Measurements from ENCODE around the gene AGBL5.
A peak's percentile ranks its signal among the peaks of the same experiment; 100 is the strongest.
"Not testable (repeated sequence)": the region's sequence is repeated elsewhere in the genome, so short reads cannot be mapped to it uniquely, and the experiment has no call there.

Gene AGBL5

DNA sequence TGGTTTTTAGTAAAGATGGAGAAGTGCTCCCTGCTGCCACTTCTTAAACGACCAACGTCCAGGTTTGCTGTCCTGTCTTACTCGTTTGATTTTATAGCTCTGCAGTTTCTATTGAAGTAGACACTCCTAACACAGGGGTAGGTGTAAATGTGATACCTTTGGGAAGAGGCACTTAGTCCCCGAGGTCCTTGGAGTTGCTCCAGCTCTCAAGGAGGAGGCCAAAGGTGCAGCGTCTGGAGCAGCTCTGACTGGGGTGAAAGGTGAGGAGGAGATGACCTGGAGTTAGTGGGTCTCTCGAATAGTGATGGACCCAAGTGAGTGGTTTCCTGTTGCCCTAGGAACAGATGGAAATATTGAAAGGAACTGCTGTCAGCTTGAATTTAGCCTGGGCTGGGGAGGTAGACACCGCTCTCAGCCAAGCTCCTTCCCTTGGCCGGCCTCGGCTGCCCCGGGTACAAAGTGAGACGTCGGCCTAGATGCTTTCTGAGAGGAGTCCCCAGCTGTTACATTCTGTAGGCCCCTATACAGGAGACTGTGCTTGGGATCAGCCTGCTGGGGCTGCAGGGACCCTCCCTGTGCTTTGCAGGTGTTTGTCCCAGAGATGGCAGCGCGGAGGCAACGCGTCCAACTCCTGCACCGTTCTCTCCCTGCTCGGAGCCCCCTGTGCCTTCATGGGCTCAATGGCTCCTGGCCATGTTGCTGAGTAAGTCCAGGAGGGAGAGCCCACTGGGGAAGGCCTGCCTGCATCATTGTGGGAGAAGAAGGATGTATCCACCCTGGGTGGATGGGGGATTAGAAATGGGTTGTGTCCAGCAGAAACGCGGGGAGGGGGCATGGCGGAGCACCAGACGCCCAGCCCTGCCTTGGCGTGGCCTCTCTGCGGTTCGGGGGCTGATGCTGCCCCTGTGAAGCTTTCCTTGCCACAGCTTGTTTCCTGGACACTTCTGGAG, 40.6 kb downstream of the AGBL5 start:
- DNase-seq (ENCODE audit: low spot score): no peak

GRCh38 chr2:27092696-27093429, 41.4 kb downstream of the AGBL5 start:
- no peak for DNase-seq (ENCODE audit: low spot score)

DNA sequence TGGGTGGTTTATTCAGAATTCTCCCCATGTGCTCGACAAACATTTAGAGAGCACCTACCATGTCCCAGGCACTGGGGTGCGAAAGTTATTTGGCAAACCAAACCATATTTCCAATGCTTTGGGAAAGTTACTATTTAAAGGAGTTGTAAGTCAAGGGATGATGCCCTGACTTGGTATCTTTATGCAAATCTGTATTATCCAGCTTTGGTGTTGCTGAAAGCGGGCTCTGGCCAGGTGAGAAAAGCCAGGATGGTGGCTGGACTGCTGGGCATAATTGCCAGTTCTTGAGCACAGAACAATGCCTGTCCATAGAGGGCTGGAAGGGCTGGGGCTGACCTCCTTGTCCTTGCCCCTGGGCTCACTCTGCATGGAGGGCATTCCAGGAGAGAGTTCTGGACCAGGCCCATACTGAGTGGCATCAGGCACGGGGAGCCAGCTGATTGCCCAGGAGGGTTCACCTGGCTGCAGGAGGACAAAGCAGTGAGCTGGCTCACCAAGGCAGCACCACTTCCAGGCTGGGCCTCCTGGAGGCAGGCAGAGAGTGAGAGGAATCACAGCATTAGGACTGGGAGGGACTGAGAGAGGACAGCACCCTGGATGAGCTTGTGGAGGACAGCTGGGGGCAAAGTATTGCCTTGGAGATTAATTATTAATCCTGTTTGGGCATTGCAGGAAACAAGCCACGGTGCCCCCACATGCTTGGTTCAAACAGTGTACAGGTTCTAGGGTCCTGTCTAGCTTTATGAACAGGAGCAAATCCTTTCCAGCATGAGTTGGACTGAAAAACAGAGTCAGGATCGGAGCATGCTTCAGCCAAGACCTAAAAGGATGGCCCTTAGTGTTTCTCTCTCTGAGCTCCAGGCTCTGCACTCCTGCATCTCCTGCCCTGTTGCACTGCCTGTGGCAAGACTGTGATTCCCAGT, 42.2 kb downstream of the AGBL5 start:
- DNase-seq (ENCODE audit: low spot score): no peak

GRCh38 chr2:27094353-27094984, 43.0 kb downstream of the AGBL5 start:
- DNase-seq (ENCODE audit: low spot score): no peak

DNA sequence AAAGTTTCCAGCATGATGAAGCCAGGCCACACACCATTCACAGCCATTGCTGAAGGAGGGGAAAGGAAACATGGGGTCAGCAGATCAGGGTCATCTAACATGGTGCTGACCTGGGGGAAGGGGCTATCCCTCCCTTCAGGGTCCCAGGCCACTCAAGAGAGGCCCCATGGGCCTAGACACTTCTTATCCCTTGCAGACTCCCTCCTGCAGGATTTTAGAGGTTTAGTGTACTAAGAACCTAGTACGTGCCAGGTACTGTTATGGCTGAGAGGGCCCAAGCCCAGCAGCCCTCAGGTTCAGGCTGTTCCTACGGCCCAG, 43.9 kb downstream of the AGBL5 start:
- no peak for DNase-seq (ENCODE audit: low spot score)

- peak; percentile 77 for DNase-seq (ENCODE audit: low spot score)
Observed at GRCh38 chr2:27095745-27096651, 44.5 kb downstream of the AGBL5 start.

GRCh38 chr2:27096748-27097297, 45.4 kb downstream of the AGBL5 start:
- DNase-seq (ENCODE audit: low spot score): no peak

DNA sequence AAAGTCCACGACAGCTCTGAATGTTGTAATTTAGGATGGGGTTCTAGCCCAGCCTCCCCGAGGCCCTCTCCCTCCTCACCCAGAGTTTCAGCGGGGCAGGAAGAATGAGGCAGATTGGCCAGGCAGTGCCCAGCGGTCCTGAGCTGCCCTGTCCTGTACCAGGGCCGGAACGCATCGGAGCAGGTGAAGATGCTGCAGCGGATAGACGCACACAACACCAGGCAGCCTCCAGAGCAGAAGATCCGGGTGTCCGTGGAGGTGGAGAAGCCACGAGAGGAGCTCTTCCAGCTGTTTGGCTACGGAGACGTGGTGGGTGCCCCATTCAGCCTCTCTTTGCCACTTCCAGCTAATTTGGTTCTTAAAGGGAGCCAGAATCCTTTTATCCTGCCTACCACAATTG, 45.9 kb downstream of the AGBL5 start:
- no peak for DNase-seq (ENCODE audit: low spot score)

DNA sequence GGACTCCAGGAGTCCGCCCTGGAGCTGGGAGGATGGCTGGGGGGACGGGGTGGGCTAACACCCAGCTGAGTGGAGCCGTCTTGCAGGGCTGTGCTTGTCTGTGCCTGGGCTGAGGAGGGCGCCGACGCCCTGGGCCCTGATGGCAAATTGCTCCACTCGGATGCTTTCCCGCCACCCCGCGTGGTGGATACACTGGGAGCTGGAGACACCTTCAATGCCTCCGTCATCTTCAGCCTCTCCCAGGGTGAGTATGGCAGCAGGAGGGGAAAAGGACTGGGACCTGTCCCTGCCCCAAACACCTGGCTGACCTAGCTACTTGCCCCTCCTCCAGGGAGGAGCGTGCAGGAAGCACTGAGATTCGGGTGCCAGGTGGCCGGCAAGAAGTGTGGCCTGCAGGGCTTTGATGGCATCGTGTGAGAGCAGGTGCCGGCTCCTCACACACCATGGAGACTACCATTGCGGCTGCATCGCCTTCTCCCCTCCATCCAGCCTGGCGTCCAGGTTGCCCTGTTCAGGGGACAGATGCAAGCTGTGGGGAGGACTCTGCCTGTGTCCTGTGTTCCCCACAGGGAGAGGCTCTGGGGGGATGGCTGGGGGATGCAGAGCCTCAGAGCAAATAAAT, 48.0 kb downstream of the AGBL5 start:
- DNase-seq (ENCODE audit: low spot score): no peak

GRCh38 chr2:27100036-27100435, 48.6 kb downstream of the AGBL5 start:
- DNase-seq (ENCODE audit: low spot score): no peak

- DNase-seq (ENCODE audit: low spot score): no peak
Observed at GRCh38 chr2:27102329-27102728, 50.9 kb downstream of the AGBL5 start.

GRCh38 chr2:27105981-27106380, 54.5 kb downstream of the AGBL5 start:
- DNase-seq (ENCODE audit: low spot score): no peak

GRCh38 chr2:27108221-27108620, 56.8 kb downstream of the AGBL5 start:
- no peak for DNase-seq (ENCODE audit: low spot score)

DNA sequence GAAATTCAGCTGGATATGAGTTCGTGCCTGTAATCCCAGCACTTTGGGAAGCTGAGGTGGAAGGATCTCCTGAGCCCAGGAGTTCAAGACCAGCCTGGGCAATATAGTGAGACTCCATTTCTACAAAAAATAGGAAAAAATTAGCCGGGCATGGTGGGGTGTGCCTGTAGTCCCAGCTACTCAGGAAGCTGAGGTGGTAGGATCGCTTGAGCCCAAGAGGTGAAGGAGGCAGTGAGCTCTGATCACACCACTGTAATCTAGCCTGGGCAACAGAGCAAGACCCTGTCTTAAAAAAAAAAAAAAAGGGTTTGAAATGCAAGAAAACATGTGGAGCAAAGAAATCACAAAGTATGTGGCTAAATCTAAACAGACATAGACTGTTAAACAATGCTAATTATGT, 57.6 kb downstream of the AGBL5 start:
- no peak for DNase-seq (ENCODE audit: low spot score)

GRCh38 chr2:27110603-27111352, 59.3 kb downstream of the AGBL5 start:
- not testable (repeated sequence) for DNase-seq (ENCODE audit: low spot score)

DNA sequence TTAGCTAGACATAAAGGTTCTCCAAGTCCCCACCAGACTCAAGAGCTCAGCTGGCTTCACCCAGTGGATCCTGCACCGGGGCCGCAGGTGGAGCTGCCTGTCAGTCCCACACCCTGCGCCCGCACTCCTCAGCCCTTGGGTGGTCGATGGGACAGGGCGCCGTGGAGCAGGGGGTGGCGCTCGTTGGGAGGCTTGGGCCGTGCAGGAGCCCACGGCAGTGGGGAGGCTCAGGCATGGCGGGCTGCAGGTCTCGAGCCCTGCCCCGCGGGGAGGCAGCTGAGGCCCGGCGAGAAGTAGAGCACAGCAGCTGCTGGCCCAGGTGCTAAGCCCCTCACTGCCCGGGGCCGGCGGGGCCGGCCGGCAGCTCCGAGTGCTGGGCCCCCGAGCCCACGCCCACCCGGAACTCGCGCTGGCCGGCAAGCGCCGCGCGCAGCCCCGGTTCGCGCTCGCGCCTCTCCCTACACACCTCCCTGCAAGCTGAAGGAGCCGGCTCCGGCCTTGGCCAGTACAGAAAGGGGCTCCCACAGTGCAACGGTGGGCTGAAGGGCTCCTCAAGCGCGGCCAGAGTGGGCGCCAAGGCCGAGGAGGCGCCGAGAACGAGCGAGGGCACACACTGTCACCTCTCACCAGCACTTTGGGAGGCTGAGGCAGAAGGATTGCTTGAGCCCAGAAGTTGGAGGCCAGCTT, 60.1 kb downstream of the AGBL5 start:
- not testable (repeated sequence) for DNase-seq (ENCODE audit: low spot score)

DNA sequence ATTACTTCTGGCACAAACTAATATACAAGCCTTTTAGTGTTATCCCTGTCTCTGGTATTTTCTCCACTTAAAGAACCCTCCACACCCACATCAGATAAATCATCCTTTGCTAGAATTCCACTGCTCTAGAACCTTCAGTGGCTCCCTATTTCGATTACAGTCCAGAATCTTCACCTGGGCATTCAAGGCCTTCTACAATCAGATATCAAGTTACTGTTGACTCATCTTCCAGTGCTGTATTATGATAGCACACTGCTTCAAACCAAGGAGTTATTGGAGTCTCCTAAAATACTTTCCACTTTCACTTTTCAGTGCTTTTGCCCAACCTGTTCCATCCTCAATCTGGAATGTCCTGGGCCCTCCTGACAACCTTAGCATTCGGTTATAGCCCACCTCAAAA, 64.1 kb downstream of the AGBL5 start:
- DNase-seq (ENCODE audit: low spot score): no peak

GRCh38 chr2:27117995-27118524, 66.6 kb downstream of the AGBL5 start:
- DNase-seq (ENCODE audit: low spot score): no peak
